Thoracic aorta (tissue), 2 donors: ENCODE results near the gene PRKAB2. TPM values are rescaled to one million over a fixed set of nuclear protein-coding genes. Genes with fewer than 3 reads are reported as not detected.
"Not testable (repeated sequence)": the region's sequence is repeated elsewhere in the genome, so short reads cannot be mapped to it uniquely, and the experiment has no call there.

Source experiments
- ATAC-seq: fragments of 150-250 bp; one replicate; pipeline ENCODE4 v1.8.0; 2017; ENCODE audit warnings: low read depth; ENCODE audit not compliant: insufficient number of reproducible peaks, low FRiP score
- DNase-seq: peaks from one replicate; pipeline ENCODE4 v3.0.0-alpha.2; 2020; ENCODE audit warnings: low spot score
- H3K27ac ChIP-seq, 2 donors: fragments of 200-600 bp; sonication (generic); 1 replicate in 1 of 2; 2 replicates in 1 of 2; pipeline ENCODE4 v1.5.1; 2016; ENCODE audit warnings: mild to moderate bottlenecking in 2 of 2, moderate library complexity in 2 of 2
- H3K27me3 ChIP-seq: fragments of 200-600 bp; sonication (generic); replicated peaks from 2 replicates; pipeline ENCODE4 v1.6.0; 2016; ENCODE audit warnings: mild to moderate bottlenecking; ENCODE audit not compliant: insufficient read depth
- H3K36me3 ChIP-seq: fragments of 200-600 bp; sonication (generic); one replicate; pipeline ENCODE4 v1.5.1; 2016
- H3K4me1 ChIP-seq, 2 donors: fragments of 200-600 bp; sonication (generic); 1 replicate in 1 of 2; 2 replicates in 1 of 2; pipeline versions ENCODE4 v1.5.1 to v1.6.0; 2016; ENCODE audit warnings: low read depth in 2 of 2, mild to moderate bottlenecking in 1 of 2; ENCODE audit not compliant: control insufficient read depth in 1 of 2
- H3K4me3 ChIP-seq: fragments of 200-600 bp; sonication (generic); 2 replicates; pipeline ENCODE4 v1.5.1; 2016; ENCODE audit warnings: mild to moderate bottlenecking
- H3K9me3 ChIP-seq: fragments of 200-600 bp; sonication (generic); 2 replicates; pipeline ENCODE4 v1.5.1; 2016
- CTCF ChIP-seq: fragments of 200-600 bp; sonication (generic); IDR thresholded peaks from one replicate; pipeline ENCODE4 v1.5.1; 2019; ENCODE audit warnings: antibody characterized with exemption
- total RNA-seq, 2 donors: library from RNA; depleted of rRNA; stranded (reverse); fragments of >200 nt; gene quantifications; one replicate each; pipeline versions ENCODE4 v1.1.0 to v1.2.3, GENCODE V29; 2016

The PRKAB2 gene
- total RNA-seq, 2 donors from 2014 or later: 19.5 to 20.8 TPM

- Histone ChIP-seq H3K27ac (no peak overlapping the region), H3K27me3 (no peaks in the 10 kb centered on the region), H3K9me3 (no peaks in the 10 kb centered on the region), H3K4me3 (no peak overlapping the region), H3K36me3 (no peaks in the 10 kb centered on the region), H3K4me1 (no peaks in the 10 kb centered on the region)
- no peak for DNase-seq
- ATAC-seq: no peak
- no peak for TF ChIP-seq CTCF
Observed at GRCh38 chr1:147201786-147202185, 29.5 kb upstream of the PRKAB2 start.

GRCh38 chr1:147201276-147201675 lies 29.0 kb upstream of the PRKAB2 start:
- no peaks in the 10 kb centered on the region for H3K9me3 ChIP-seq

GRCh38 chr1:147197324-147197723 lies 25.1 kb upstream of the PRKAB2 start:
- not testable (repeated sequence) for H3K9me3 ChIP-seq, H3K27ac ChIP-seq, H3K4me1 ChIP-seq, H3K4me3 ChIP-seq, H3K27me3 ChIP-seq, DNase-seq, ATAC-seq, H3K36me3 ChIP-seq

More at GRCh38 chr1:147201276-147201675, 29.0 kb upstream of the PRKAB2 start:
- ATAC-seq (no peak), DNase-seq (no peak)
- Histone ChIP-seq H3K27ac (no peak overlapping the region), H3K4me1 (no peaks in the 10 kb centered on the region), H3K4me3 (no peak overlapping the region), H3K36me3 (no peaks in the 10 kb centered on the region), H3K27me3 (no peaks in the 10 kb centered on the region)
- no peak for TF ChIP-seq CTCF

GRCh38 chr1:147189514-147189913 lies 17.2 kb upstream of the PRKAB2 start:
- Histone ChIP-seq H3K27me3 (no peaks in the 10 kb centered on the region), H3K4me3 (no peak overlapping the region), H3K36me3 (no peaks in the 10 kb centered on the region), H3K9me3 (peaks cover 3% of the 10 kb centered on the region), H3K27ac (no peak overlapping the region), H3K4me1 (no peaks in the 10 kb centered on the region)
- ATAC-seq: no peak
- no peak for DNase-seq
- TF ChIP-seq CTCF: no peak

GRCh38 chr1:147185432-147185831 lies 13.2 kb upstream of the PRKAB2 start:
- Histone ChIP-seq H3K27ac (no peak overlapping the region), H3K4me3 (no peak overlapping the region), H3K4me1 (no peaks in the 10 kb centered on the region), H3K36me3 (no peaks in the 10 kb centered on the region), H3K27me3 (no peaks in the 10 kb centered on the region), H3K9me3 (no peaks in the 10 kb centered on the region)
- ATAC-seq: no peak
- no peak for DNase-seq
- no peak for TF ChIP-seq CTCF
